HG03575 (cell line): ENCODE results near the gene COL5A3.

Experiments used
- ATAC-seq: cut with Tn5 transposase; IDR thresholded peaks from one replicate; pipeline ENCODE4 v1.9.1; 2021; ENCODE audit not compliant: unreplicated experiment, insufficient number of reproducible peaks, low FRiP score; ENCODE audit errors: extremely low read depth

Gene COL5A3

DNA sequence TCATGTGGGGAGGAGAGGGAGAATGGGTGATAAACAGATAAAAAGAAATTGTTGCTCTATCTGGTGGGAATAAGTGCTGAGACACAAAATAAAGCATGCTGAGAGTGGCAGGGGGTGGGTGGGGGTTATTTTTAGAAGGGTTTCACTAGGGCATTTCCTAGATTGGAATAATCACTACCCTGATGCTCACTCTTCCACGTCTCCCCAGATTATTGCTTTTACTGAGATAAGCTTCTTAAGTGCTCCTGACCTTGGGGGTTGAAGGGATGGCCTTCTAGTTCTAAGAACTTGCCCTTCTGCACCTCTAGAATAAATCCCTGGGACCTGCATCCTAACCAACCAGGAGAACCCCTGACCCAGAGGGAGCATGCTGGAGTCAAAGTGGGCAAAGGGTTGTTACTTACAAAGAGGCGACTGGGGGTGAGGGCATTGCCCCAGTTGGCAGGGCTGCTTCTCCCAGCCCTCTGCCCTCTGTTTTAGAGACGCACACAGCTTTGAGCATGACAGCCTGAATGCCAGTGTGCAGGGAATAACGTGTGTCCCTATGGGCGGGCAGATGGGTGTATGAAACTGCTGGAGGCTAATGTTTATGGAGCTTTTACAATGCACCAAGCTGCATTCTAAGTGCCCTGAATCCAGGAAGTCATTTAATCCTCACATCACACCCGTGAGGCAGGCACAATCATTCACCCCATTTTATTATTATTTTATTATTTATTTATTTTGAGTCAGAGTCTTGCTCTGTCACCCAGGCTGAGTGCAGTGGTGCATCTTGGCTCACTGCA lies 3.7 kb upstream of the COL5A3 start:
- ATAC-seq = no peak

DNA sequence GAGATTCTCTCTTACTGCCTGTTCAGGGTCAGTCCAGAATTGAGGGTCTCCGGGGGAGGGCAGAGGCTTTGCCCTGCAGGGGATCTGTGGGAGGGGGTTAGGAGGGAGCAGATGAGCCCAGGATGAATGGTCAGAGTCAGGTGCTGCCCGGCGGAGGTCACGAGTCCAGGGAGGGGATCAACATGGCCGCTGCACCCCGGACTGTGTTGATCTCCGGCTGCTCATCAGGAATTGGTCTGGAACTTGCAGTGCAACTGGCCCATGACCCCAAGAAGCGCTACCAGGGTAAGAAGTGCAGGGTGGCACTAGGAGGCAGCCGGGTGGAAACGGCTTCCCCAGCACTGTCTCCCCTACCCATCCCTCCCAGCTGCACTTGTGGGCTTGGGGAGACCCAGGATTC lies 3.0 kb upstream of the COL5A3 start, which contains the start of gene RDH8:
Gene RDH8 (plus strand): TSS at position 168 of the 400 bp plus-strand sequence. CDS start 15 bp downstream, at position 183.
- no peak for ATAC-seq

DNA sequence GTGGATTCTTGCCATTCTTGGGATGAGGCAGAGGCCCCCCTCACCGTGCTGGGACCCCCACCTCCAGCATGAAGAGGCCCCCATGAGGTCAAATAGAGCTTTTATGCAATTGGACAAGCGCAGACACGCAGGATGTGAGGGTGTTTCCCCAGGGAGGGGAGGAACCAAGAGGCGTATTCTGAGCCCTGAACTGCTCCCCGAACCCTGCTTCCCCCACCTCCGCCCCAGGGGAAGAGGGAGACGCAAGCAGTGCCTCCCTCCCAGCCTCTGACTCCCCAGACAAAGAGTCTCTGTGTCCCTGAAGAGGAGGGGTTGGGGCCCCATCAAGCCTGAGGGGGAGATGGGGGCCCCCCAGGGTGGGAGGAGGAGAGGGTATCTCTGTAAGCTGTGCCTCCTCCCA lies 1.7 kb upstream of the COL5A3 start:
- no peak for ATAC-seq

DNA sequence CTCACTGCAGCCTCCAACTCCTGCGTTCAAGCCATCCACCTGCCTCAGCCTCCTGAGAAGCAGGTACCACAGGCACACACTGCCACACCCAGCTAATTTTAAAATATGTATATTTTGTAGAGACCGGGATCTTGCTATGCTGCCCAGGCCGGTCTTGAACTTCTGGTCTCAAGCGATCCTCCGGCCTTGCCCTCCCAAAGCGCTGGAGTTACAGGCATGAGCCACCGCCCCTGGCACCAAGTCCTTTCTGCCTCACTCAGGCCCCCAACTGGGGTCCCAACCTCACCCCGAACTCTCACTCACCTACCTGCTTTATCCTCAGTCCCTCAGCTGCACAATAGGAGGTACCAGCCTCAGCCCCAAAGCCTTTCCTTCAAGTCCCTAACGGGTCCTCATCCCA lies 635 bp upstream of the COL5A3 start:
- no peak for ATAC-seq

DNA sequence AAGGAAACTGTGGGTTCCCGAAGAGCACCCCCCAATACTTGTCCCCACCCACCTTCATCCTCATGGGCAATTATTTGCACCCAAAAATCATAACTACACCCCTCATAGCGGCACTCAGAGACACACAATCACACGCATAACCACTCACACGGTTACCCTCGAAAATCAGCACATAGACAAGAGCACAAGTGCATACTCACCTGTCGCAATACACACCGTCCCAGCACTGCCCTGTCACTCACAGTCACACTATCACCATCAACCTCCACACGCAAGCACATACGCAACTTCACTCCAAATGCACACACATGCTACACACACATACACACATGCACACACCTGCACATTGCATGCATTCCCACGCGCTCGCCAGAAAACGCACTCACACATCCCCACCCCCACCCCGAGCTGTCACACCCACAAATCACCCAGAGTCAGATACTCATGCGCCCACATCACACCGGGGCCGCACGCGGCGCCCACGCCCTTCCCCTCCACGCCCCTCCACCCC lies 535 bp downstream of the COL5A3 start:
- ATAC-seq = no peak

DNA sequence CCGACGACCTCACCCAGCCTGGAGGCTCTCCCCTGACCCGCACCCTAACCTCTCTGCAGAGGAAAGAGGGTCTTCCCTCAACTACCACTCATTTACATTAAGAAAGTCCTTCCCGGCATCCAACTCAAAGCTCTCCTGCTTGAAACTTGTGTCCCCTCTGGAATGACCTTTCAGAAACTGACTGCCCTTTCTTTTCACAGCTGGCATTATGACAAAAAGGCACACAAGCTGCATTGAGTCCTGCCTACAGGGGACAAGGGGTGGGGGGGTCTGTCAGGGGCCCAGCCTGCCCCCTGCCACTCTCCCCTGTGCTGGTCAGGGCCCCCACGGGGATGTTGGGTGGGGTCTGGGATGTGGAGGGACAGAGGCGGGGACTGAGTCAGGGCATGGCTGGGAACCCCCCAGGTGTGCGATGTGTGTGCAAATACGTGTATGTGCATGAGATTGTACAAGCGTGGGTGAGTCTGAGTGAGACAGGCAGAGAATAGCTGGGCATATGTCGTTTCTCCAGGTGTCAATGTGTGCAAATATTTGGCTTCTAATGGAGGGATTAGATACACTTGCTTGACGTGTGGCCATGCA lies 2.0 kb downstream of the COL5A3 start:
- ATAC-seq = no peak

DNA sequence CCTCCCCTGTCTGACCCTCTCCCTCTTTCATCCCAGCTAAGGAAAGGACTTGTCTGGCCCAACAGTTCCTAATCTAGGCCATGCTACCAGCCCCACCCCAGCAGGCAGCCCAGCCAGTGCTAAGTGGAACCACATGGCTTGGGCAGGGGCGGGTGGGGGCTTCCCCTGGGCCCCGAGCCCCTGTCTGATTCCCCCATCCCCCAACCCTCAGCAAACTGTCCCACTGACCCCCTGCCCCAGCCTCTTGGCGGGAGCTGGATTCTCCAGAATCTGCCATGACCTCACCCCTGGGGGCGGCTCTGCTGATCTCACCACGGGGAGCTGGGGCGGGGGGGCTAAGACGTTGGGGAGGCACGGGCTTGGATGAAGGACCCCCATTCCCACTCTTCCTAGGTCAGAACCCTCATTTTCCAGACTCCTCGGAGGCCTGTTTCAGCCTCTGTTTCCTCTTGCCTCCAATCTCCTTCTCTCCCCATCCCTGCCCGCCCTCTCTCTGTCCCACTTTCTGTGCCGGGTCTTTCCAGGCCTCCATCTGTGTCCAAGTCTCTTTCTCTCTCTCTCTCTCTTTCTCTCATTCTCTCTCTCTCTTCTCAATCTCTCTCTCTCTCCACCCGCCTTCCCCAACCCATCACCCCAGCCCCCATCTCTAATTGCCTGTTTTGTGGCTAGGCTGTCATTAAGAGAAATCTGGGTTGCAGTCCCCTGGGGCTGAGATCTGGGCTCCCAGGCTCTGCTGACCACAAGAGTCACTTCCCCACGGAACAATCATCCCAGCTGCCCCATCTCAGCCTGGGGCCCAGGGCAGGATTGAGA lies 2.7 kb downstream of the COL5A3 start:
- ATAC-seq = no peak

DNA sequence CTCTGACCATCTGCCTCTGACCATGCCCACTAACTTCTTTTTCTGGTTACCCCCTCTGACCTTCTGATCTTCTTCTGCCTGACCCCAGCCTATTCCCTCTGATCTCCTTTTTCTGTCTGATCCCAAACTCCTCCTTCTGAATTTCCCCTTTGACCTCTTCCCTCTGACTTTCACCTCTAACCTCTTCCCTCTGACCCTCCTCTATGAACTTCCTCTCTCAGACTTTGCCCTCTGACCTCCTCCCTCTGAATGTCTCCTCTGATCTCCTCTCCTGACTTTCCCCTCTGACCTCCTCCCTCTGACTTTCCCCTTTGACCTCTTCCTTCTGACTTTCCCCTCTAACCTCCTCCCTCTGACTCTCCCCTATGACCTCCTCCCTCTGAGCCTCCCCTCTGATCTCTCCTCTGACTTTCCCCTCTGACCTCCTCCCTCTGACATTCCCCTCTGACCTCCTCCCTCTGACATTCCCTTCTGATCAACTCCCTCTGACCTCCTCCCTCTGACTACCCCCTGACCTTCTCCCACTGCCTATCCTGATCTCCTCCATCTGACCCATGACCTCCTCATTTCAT lies 3.5 kb downstream of the COL5A3 start:
- ATAC-seq = no peak

DNA sequence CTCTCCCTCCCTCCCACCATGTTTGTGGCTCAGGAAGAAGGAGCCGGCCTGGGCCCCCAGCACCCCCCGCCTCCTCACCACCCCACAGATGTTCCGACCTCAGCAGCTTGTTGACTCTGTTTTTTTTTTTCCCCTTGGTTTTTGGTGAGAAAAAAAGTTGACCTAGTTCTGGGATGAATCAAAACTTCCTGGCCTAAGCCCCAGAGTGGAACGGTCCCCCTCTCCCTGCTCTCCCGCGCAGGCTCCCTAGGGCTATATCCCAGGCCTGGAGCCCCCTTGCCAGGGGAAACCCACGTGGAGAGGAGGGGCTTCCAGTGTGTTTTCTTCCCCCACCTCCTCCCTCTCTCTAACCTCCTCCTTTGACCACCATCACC lies 4.0 kb downstream of the COL5A3 start:
- no peak for ATAC-seq

DNA sequence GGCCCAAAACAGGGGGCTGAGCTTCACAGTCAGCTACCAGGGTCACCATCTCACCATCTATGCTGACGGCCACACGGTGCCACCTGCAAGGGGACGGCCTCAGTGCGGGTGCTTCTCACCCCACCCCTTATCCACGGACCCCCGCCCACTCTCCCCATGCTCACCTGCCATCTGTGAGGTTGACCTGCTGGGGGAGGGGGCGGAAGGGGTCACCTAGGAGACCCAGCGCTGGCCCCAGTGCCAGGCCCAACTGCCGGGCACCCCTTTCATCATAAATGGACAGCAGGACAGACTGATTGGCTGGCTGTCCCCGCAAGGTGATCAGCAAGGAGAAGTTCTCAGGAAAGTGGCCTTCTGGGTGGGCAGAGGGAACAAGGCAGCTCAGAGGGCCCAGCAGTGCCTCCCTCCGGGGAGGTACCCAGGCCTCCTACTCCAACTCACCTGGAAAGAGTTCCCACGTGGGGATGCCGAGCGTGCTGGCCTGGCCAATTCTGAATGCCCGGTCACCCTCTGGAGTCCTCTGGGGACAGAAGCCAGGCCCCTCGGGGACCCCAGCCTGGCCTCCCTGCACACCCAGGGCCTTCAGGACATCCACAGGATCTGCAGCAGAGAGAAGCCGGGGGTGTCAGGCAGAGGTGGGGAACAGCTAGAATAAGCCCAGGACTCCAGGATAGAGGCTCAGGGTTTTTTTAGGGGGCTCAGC lies 4.5 kb downstream of the COL5A3 start:
- no peak for ATAC-seq

DNA sequence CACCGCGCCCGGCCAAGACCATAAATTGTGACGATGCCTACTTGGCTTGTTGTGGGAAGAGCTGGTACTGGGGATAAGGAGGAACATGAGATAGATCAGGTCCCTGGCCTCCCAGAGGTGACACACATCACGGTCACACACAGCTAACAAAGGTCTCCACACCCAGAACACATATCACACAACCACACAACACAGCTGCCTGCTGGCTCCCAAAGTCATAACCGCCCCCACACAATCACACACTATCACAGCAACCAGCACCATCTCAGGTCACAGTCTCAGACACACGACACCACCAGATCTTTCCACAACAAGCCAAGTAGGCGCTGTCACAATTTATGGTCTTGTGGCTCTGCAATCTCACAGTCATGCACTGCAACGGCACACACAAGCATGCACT lies 5.7 kb downstream of the COL5A3 start:
- ATAC-seq = no peak

DNA sequence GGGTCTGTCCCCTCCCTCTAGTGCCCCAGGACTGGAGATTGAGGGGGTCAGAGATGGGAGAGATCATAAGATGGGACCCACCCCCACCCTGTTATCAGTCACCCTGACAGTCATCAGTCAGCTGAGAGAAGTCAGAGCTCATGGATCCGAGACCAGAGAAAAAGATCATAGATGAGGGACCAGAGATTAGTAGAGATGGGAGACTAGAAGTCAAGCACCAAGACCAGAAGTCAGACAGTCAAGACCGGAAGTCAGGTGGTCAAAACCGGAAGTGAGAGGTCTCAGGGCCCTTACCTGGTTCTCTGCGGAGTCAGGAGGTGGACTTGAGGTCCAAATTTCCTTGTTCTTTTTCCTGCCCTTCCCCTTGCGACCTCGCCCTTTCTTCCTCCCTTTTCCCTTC lies 7.0 kb downstream of the COL5A3 start:
- ATAC-seq = no peak

DNA sequence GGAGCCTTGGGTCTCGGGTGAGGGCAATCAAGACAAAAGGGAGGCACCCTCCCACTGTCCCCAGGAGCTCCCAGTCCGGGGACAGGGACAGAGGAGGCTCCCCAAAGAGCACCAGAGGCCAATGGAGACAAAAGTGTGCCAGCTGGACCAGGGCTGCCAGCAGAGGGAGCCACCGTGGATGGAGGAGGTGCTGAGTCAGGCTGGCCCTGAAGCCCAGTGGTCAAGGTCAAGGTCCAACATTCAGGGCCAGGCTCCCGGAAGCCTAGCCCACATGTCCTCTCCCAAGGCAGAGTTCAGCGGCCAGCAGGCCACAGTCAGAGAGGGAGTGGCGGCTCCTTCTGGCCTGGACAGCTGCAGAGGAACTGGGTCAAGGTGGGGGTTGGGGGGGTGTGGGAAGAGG lies 8.4 kb downstream of the COL5A3 start:
- ATAC-seq = no peak

DNA sequence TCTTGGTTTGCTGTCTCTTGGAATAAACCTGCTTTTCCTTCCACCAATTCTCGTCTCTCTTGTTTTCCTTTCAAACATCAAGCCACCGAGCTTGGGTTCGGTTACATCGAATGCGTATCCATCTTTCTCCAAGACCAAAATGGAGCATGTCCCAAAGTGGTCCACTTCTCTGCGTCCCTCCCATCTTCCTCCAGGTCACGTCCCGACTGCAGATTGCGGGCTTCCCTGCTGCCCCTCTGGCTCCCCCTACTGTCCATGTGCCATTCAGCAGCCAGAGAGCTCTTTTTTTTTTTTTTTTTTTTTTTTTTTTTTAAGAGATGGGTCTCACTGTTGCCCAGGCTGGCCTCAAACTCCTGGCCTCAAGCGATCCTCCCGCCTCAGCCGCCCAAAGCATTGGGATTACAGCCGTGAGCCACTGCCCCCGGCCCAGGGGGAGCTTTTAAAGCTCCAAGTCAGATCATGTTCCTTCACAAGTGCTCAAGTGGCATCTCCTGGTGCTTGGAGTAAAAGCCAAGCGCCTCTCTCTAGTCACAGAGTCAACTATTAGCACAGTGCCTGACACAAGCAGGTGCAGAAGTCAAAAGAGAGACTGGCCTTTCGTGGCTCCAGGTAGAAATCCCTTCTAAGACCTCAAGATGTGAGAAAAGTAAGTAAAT lies 10.0 kb downstream of the COL5A3 start:
- ATAC-seq = no peak

DNA sequence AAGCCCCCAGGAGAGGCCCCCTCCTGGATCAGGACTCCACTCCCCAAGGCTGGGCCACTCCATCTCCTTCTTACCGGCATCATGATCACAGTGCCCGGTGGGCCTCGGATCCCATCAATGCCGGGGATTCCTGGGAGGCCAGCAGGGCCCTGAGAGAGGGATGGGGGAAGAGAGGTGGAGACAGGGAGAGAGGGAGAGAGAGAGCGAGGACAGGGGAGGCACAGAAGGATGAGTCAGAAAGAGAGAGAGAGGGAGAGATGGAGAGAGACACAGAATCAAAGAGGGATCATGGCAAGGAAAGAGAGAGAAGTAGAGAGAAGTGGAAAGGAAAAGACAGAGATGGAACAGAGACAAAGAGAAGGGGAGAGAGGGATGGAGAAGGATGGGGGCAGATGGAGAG lies 13.8 kb downstream of the COL5A3 start:
- no peak for ATAC-seq

DNA sequence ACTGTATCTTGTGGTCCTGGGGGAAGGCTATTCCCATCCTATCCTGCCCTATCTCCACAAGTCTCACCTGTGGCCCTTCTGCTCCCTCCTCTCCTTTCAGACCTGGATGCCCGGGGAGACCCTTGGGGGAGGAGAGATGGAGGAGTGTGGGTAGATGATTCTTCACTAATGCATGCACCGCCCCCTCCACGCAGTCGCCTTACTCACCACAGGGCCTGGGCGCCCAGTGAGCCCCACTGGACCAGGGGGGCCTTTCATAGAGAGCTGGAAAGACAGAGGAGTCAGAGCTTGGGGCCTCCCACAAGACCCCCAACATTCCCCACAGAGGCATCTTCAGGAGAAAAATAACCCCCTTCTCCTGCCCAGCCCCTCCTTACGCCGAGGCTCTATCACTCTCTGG lies 14.3 kb downstream of the COL5A3 start:
- ATAC-seq = no peak

DNA sequence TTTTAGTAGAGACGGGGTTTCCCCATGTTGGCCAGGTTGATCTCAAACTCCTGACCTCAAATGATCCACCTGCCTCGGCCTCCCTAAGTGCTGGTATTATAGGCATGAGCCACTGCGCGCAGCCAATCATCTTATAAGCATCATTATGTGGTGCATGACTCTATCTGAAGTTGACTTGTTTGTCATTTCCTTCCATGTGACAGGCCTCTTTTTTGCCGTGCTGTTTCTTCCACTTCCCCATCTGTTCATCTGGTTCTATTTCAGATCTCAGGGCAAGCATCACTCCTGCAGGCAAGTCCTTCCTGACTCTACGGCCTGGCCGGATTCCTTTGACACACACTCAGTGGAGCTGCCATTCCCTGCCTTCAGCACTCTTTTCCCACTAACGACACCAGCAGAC lies 15.2 kb downstream of the COL5A3 start:
- no peak for ATAC-seq

DNA sequence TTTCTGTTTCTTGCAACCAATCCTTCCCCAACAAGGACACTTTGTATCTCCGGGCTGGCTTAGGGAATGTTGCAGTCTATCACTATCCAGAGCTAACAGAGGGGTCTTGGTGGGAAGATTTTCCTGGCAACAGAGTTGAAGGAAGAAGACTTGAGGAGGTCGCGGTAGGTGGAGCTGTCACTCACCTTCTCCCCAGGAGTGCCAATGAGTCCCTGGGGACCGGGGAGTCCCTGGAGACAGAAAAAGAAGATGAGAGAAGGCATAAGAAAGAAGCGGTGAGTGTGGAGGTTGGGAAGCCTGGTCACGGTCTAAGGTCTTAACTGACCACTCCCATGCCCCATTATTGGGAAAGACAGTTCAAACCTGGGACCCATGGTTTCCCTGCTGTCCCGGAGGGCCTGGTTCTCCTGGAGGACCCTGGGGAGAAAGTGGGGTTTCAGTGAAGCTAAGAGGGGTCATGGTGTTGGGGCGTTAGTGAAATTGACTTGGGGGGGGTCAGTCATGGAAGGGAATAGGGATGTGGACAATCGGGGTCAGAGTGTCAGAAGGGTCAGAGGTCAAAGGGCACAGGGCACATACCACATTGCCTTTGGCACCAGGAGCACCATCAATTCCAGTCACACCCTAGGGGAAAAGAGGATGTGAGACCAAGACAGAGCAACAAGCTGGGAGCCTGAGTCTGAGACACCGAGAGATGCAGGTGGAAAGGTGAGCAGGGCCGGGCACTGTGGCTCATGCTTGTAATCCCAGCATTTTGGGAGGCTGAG lies 18.7 kb downstream of the COL5A3 start:
- ATAC-seq = no peak
